GM21526 (cell line): ENCODE results near the gene DDX20.
A peak's percentile ranks its signal among the peaks of the same experiment; 100 is the strongest.

ENCODE experiments used
- ATAC-seq: cut with Tn5 transposase; IDR thresholded peaks from one replicate; pipeline ENCODE4 v1.9.1; 2021; ENCODE audit warnings: moderate library complexity; ENCODE audit not compliant: unreplicated experiment, low FRiP score

Gene DDX20, protein sequence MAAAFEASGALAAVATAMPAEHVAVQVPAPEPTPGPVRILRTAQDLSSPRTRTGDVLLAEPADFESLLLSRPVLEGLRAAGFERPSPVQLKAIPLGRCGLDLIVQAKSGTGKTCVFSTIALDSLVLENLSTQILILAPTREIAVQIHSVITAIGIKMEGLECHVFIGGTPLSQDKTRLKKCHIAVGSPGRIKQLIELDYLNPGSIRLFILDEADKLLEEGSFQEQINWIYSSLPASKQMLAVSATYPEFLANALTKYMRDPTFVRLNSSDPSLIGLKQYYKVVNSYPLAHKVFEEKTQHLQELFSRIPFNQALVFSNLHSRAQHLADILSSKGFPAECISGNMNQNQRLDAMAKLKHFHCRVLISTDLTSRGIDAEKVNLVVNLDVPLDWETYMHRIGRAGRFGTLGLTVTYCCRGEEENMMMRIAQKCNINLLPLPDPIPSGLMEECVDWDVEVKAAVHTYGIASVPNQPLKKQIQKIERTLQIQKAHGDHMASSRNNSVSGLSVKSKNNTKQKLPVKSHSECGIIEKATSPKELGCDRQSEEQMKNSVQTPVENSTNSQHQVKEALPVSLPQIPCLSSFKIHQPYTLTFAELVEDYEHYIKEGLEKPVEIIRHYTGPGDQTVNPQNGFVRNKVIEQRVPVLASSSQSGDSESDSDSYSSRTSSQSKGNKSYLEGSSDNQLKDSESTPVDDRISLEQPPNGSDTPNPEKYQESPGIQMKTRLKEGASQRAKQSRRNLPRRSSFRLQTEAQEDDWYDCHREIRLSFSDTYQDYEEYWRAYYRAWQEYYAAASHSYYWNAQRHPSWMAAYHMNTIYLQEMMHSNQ

DNA sequence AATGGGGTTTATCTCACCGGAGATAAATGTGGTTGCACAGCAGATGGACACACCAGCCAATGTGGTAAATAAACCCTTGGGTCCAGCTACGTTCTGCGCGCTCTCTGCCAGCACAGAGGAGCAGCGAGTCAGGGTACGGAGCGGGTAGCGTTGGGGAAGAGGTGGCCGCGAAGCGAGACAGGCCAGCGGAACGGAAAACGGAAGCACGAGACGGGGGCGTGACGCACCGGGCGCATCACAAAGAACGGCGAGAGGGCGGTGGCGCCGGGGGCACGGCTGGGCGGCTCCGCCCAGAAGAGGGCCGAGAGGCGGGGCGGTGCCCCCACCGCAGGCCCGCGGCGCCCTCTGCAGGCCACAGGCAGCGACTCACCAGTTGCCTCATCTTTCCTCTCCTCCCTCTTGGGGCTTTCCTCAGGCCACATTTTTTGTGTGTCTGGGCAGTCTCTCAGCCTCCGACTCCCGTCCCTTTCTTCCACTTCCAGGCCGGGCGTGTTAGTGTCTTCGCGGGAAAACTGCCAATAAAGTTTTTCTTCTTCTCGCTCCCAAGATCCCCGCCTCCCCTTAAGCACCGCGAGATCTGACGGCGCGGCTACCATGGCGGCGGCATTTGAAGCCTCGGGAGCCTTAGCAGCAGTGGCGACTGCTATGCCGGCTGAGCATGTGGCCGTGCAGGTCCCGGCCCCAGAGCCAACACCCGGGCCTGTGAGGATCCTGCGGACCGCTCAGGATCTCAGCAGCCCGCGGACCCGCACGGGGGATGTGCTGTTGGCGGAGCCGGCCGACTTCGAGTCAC lies at the start of gene DDX20:
Gene DDX20 (plus strand): TSS at position 571 of the 793 bp plus-strand sequence. CDS start 24 bp downstream, at position 595.
- peak; percentile 84 for ATAC-seq

DNA sequence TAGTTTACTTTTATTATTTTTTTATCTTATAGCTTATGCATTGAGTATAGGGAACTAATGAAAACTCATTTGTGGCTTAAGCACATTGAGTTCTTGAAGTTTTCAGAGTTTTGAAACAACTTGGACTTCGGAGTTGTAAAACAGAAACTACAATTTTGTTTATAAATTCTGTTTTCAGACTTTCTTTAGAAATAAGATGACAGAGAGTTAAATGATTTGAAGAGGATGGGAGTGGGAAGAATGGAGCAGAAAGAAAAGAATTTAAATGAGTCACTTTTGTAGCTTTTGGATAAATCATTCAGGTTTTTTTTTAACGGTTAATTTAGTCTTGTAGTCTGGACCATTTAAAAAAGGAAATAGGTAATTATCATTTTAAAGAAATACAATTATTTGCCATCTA lies 48.8 kb upstream of the DDX20 start:
- no peak for ATAC-seq

DNA sequence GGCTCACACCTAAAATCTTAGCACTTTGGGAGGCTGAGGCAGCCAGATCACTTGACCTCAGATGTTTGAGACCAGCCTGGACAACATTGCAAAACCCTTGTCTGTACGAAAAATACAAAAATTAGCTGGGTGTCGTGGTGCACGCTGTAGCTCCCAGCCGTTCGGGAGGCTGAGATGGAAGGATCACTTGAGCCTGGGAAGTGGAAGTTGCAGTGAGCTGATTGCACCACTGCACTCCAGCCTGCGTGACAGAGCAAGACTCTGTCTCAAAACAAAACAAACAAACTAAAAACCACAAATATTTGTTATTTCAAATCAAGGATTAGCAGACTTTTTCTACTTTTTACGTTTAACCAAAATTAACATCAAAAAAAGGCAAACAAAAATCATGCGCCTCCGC lies 47.8 kb upstream of the DDX20 start:
- ATAC-seq, result no peak

DNA sequence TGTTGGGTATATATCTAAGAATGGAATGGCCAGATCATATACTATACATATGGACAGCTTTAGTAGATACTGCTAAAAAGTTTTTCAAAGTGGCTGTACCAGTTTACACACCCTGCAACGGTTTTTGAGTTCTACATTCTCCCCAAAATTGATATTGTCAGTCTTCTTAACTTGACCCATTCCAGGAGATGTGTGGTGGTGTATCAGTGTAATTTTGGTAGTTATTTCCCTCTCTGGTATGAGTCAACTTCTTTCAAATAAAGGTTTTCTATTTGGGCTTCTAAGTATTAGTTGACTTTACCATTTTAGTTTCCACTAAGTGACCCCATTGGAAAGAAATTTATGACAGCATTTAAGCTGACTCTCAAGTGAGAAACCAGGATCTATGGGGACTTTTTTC lies 45.7 kb upstream of the DDX20 start:
- no peak for ATAC-seq

DNA sequence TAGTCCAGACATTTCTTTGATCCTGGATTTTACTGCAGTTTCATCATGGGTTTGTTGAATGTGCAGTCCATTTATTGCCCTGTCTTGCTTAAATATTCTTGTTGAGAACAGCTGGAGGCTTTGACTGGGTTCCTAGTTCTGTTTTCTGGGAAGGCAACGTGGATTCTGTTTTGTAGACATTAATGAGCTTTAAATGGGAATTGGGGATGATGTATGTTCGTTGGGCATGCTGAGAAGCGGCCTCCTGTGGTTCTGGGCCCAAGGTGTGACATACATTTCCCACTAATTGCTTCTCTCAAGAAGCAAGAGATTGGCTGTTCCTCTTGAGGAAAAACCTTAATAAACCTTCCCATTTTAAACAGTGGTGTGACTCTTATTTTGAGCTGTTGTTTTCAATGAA lies 39.4 kb upstream of the DDX20 start:
- no peak for ATAC-seq

DNA sequence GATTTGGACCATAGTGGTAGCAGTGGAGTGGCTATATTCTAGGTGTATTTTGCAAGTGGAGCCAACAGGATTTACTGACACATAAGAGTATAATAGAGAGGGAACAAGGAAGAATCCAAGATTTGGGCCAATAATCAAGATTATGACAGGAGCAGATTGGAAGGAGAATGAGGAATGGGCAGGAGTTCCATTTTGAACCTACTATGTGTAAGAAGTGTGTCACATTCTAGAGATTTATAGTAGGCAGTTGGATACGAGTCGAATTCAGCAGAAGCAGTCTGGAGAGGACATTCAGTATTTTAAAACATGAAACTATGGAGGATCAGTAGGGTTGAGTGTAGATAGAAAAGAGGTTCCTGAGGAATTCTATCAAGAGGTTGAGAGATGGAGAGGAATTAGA lies 38.3 kb upstream of the DDX20 start:
- no peak for ATAC-seq

DNA sequence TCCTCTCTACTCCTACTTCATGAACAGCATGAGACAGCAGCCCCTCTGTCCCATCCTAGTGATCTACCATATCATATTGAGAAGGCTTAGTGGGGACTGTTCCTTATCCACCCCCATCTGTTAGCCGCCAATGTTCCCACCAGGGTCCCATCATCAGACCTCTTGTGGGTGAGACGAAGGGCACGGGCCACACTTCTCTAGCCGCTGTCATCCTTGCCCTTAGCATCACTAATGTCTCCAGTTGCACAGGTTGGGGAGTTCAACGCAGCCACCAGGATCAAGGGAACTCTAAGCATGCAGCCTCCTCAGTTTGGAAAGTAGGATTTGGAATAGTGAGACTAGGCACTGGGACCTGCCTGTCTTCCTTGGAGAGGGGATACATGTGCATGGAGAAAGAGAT lies 36.6 kb upstream of the DDX20 start:
- no peak for ATAC-seq

DNA sequence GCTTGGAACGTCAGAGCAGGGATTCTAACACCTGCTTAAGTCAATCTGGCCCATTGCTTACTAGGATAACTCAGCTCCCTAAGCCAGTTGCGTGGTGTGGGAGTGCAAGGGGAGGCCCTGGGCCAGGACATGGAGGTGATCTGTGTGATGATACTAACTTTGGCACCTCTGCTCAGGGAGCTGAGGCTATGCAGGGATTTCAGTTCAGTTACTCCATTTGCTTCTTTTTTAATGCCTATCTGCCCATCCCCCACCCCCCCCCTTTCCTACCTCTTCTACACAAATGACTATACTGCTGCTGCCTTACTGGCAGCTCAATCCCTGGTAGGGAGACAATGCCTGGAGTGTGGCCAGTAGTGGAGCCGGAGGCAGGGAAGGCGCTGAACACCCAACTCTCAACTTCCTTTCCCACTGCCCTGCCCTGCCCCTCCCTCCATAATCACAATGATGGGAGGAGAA lies 36.0 kb upstream of the DDX20 start:
- ATAC-seq, result no peak

DNA sequence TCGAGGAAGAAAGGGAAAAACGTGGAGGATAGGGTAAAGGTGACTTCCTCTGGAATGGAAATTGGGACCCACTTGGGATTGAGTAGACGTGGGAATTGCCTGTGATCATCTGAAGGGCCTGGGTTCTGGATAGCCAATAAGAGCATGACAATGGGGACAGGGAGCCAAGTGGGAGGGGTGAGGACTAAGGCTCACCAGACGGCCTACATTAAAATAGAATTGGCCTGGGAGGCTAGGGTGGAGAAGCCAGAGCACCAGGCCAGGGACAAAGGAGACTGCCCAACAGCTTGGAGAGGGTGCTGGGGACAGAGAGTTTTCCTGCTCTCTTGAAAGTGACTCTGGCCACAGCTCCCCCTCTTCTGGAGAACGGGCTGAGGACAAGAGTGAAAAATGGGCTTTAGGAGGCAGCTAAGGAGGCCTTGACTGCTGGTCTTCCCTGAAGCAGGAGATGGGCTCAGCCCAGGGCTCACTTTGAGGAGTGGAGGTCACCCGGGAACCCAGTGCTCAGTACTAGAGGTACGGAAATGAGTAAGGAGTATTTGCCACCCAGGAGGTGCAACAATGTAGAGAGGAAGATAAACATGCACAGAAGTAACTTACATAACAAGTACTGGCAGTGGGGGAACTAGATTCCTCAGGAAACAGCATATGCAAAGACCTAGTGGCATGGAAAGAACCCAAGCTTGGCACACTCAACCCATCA lies 35.3 kb upstream of the DDX20 start:
- no peak for ATAC-seq

DNA sequence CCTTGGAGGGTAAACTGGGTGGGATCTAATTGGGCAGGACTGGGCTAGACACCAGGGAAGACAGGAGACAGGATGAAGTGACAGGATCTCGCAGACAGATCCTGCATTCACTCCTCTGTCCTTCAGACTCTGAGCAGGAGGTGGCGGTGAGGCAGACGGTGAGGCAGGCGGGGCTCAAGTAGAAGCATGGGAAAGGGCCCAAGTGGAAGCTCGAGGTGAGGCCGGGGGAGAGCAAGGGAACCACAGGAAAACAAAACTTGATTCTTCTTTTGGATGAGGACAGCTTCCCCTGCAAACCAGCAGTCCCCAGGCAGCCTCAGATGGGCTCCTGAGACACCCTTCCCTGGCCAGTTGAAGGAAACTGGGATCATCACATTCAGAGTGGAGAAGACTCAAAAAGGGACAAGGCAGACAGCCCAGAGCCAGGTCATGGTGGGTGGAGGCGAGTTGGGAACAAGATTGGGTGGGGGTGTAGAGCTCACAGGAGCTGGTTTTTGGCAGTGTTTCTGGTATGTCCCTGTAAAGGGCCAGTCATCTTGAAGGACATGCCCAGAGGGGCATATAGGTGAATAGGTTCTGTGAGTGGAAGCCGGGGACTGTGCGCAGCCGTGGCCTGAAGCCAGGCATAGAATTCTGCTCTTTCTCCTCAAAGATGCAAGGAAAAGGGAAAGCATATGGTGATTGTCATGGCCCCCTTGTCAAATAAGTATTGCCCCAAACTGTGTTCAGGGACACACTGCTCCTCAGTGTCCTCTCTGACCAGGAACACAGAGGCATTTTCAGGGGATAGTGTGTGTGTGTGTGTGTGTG lies 34.5 kb upstream of the DDX20 start:
- ATAC-seq, result no peak

DNA sequence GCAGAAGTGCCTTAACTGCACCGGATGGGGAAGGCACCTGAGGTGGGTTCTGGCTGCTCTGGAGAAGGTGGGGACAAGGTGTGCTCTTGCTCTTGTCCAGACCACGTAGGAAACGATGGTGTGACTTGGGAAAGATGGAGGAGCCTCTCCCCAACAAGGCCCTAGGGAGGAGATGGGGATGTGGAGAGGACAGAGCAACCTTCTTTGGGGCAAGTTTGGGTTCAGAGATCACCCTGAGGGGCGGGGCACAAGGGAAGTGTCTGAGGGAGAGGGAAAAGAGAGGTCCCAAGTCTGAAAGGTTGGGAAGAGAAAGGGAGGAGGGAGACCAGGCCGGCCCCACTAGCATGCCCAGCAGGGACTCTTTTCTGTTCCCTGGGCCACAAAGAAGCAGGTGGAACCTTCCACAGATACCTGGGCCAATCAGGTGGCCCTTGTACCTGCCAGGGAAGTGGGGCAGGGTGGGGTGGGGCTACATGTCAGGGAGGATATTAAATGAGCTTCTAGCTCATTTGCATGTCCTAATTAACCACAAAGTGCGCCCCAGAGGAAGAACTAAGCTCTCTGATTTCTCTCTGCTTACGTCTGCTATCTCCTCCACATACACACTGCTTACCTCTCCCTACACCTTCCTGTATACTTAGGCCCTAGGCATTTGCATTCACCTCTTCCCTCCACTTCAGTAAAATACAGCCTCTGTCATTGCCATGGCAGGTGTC lies 32.5 kb upstream of the DDX20 start:
- no peak for ATAC-seq

DNA sequence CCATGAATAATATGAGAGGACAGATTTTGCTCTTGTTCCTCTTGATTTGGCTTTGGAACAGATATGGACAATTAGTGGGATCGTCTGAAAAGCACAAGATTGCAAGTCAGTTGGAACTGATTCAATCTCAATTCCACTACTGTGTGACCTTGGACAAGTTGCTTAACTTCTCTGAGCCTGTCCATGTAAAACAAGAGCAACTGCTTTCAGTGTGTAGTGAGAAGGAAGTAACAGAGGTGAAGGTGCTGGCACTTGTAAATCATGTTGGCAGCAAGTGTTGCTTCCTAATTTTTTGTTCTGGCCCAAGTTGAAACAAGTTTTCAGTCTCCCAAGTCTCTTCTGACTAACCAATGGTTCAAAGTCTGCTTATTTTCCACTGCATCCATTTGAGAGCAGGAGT lies 31.8 kb upstream of the DDX20 start:
- ATAC-seq, result no peak

DNA sequence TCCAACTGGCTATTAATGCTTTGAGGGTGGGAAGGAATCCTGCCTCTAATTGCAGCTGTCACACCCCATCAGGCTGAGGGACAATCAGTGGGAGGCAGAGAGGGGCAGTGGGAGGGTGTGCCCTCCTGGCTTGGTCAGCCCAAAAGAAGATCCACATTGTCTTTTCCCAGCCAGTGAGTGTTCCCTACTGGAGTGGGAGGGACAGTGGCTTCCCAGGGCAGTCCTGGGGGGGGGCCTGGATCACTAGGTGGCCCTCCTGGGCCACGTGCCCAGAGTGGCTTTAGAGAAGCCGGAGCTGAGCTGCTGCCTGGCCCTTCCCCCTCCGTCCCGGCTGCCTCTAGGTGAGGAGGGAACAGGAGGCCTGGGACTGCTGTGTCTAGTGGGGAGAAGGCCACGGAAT lies 30.5 kb upstream of the DDX20 start:
- no peak for ATAC-seq

DNA sequence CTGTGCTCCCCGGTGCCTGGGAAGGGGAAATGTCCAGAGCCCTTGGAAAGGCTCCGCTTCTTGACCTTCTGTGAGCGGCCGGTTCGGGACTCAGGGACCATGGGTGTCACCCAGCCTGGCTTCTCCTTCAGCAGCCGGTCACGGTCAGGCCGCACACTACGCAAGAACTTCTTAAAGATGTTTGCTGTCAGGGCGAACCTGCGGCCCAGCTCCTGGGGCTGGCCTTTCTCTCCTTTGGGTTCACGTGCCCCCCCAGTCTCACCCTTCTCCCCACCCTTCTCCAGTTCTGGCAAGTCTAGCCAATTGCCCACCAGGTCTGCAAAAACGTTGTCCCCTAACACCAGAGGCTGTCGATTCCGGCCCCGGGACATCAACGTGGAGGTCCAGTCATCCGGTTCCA lies 28.6 kb upstream of the DDX20 start:
- no peak for ATAC-seq

DNA sequence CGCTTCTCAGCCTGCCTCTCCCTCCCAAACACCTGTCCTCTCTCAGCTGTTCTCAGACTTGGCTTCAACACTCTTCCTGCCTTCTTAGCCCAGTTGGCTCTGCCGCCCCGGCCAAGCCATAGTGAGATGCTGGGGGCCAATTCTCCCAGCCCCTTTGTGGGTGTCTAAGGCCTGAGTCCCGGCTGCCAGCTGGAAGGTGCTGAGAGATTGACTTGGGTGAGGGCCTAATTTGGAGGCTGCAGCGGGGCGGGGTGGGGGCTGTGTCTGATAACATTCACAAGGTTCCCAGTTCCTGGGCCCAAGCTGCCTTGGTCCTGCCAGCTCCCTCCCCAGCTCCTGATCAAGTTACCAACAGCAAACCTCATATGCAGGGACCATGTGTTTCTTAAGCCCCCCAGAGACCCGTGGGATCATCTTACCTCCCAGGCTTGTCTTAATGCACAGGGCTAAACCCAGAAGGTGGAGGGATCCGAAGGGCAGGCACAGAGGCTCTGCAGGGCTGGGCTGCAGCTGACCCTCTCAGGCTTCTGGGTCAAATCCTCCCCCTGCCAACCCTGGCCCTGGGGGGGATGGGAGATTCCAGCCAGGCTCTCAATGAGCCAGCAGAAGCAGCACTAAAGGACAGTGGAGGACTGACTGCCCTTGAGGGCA lies 26.3 kb upstream of the DDX20 start:
- no peak for ATAC-seq

DNA sequence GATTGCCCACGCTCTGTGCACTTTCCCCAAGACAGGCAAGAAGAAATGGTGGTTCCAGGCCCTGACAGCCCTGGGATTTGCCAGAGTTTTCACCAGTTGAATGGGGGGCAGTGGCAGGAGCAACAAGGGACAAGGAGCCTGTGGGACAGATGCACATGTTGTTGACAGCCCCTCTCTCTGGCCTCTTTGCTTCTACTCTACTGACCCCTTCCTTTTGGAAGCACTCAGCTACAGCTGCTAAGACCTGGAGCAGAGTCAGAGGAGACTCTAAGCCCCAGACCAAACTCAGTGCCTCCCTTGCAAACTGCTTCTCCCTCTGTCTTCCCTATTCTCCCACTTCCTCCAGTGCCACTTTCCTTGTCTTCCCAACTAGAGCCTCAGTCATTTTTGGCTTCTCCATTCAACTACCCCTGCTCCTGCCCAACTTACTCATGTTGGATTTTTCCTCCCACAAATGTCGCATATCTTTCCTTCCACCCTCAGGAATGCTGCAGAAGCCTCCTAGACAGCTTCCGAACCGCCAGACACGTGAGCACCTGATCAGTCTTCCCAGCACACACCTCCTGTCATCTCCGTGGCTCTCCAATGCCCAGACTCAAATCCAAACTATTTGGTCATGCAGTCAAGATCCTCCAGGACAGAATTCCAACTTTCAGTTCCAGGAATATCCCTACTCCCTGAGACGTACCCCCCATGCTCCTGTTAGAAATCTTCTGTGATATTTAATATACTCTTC lies 25.6 kb upstream of the DDX20 start:
- ATAC-seq, result no peak

DNA sequence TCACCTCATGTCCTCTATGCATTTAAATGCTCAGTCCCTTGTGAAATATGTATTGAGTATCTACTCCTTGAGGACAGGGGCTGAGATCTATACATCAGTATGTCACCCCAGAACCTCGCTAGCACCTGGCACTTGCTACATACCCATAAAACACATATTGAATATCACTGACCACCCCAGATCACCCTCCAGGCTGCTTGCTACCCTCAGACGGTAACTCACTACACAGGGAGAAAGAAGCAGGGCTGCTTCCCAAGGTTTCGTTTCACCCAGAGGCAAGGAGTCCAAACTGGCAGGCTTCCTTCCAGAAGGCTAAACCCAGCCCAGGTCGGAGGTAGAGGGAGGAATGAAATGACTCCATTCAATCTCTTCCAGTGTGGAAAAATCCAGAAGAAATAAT lies 25.0 kb upstream of the DDX20 start:
- ATAC-seq, result no peak

DNA sequence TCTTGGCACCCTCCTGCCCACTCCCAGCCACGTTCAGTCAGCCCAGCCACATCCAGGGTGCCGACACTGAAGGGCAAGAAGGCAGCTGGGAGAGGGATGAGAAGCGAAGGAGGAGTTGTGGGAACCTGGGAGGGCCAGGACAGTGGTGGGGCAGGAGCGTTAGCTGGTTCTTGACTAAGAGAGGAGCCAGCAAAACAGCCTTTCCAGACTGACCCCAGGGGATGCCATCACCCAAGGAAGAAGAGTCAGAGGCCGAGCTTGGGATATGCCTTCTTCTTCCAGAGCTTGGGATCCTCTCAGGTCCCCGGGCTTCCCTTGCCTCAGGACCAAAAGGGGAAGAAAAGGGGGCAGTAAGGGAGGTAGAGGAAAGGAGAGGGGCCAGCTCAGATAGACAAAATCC lies 23.7 kb upstream of the DDX20 start:
- ATAC-seq, result no peak
